ENCODE data around the gene MYBPC2. TPM values are rescaled to one million over a fixed set of nuclear protein-coding genes. Genes with fewer than 3 reads are reported as not detected.

The MYBPC2 gene
- total RNA-seq, 1 experiment from 2014 or later, result not detected

DNA sequence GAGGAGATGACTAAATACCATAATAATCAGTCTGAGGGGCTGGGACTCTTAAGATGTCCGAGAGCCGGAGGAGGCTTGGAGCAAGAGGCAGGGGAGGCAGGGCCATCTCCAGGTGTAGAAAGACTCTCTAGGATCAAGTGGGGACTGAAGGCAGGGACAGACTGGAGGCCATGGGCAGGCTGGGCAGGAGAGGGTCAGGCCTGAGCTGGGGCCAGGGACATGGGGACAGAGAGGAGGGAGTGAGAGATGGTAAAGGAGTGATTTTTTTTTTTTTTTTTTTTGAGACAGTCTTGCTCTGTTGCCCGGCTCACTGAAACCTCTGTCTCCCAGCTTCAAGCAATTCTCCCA lies 76.1 kb downstream of the MYBPC2 start:
- Histone ChIP-seq H3K4me1 (ENCODE audit: insufficient read depth, low read length) (0 out of 2 replicates have a peak, but pooled peaks cover 7% of the 10 kb centered on the region), H3K27me3 (ENCODE audit: low read length) (no peaks in the 10 kb centered on the region), H3K4me3 (ENCODE audit: low read length) (no peak overlapping the region), H3K27ac (ENCODE audit: low read length) (no peak overlapping the region), H3K9ac (ENCODE audit: low read length) (no peak overlapping the region), H3K4me2 (ENCODE audit: low read length) (no peak overlapping the region), H2AFZ (ENCODE audit: low read length) (no peak overlapping the region), H3K9me3 (ENCODE audit: low read length) (no peaks in the 10 kb centered on the region), H3F3A (ENCODE audit: low read length, unreplicated experiment) (no peaks in the 10 kb centered on the region), H3K9me2 (replicated peaks; ENCODE audit: low read length) (no peaks in the 10 kb centered on the region), H3K79me2 (ENCODE audit: low read length) (0 out of 2 replicates have a peak, but pooled peaks cover 3% of the 10 kb centered on the region), H3K36me3 (ENCODE audit: low read depth, low read length) (no peaks in the 10 kb centered on the region), H4K20me1 (ENCODE audit: low read length) (no peaks in the 10 kb centered on the region)
- no peak for TF ChIP-seq EZH2phosphoT487 (IDR thresholded peaks at IDR 0.05; ENCODE audit: borderline replicate concordance, low read length)
- no peak for TF ChIP-seq CTCF (conservative IDR thresholded peaks at IDR 0.05; ENCODE audit: low read depth, low read length)
- no peak for TF ChIP-seq EZH2 (IDR thresholded peaks at IDR 0.05; ENCODE audit: low read length, unreplicated experiment)
- no peak for ATAC-seq
- no TSS peak for BruUV-seq (replicated peaks)
- no peak for DNase-seq
- POLR2A ChIA-PET (ENCODE audit: unreplicated experiment), result no interaction called here
- intact Hi-C loops (cut with micrococcal nuclease), result no loop called here
- CTCF ChIA-PET, result interaction anchor here (0.6 kb wide), 1 partner anchor 52 kb away, joined by 6 read pairs; no protein-coding TSS in a partner anchor

- no peak overlapping the region for H3K4me3 ChIP-seq (ENCODE audit: low read length)
- H3K9me3 ChIP-seq (ENCODE audit: low read length), result no peaks in the 10 kb centered on the region
- H3K27ac ChIP-seq (ENCODE audit: low read length), result no peak overlapping the region
- DNase-seq, result no peak
- CTCF ChIA-PET, result no interaction called here
- 0 out of 2 replicates have a peak, but pooled peaks cover 7% of the 10 kb centered on the region for H3K4me1 ChIP-seq (ENCODE audit: insufficient read depth, low read length)
- no peaks in the 10 kb centered on the region for H4K20me1 ChIP-seq (ENCODE audit: low read length)
- 0 out of 2 replicates have a peak, but pooled peaks cover 3% of the 10 kb centered on the region for H3K79me2 ChIP-seq (ENCODE audit: low read length)
- TF ChIP-seq EZH2 (IDR thresholded peaks at IDR 0.05; ENCODE audit: low read length, unreplicated experiment), result no peak
- no peak for TF ChIP-seq CTCF (conservative IDR thresholded peaks at IDR 0.05; ENCODE audit: low read depth, low read length)
- no peak for TF ChIP-seq EZH2phosphoT487 (IDR thresholded peaks at IDR 0.05; ENCODE audit: borderline replicate concordance, low read length)
- no peaks in the 10 kb centered on the region for H3K9me2 ChIP-seq (replicated peaks; ENCODE audit: low read length)
- H3K36me3 ChIP-seq (ENCODE audit: low read depth, low read length), result no peaks in the 10 kb centered on the region
- no peak overlapping the region for H2AFZ ChIP-seq (ENCODE audit: low read length)
- no peaks in the 10 kb centered on the region for H3F3A ChIP-seq (ENCODE audit: low read length, unreplicated experiment)
- no peak overlapping the region for H3K9ac ChIP-seq (ENCODE audit: low read length)
- POLR2A ChIA-PET (ENCODE audit: unreplicated experiment), result no interaction called here
- no peak overlapping the region for H3K4me2 ChIP-seq (ENCODE audit: low read length)
- no TSS peak for BruUV-seq (replicated peaks)
- intact Hi-C loops (cut with micrococcal nuclease), result no loop called here
- no peak for ATAC-seq
- no peaks in the 10 kb centered on the region for H3K27me3 ChIP-seq (ENCODE audit: low read length)
These were observed 76.7 kb downstream of the MYBPC2 start for GRCh38 chr19:50509366-50509765.

- Histone ChIP-seq H2AFZ (ENCODE audit: low read length) (peak overlapping the region; percentile 80; the same call in 1 of the 2 replicates), H3K36me3 (ENCODE audit: low read depth, low read length) (no peaks in the 10 kb centered on the region), H3K9ac (ENCODE audit: low read length) (peak overlapping the region; percentile 83), H3K9me3 (ENCODE audit: low read length) (no peaks in the 10 kb centered on the region), H3F3A (ENCODE audit: low read length, unreplicated experiment) (no peaks in the 10 kb centered on the region), H3K4me1 (ENCODE audit: insufficient read depth, low read length) (0 out of 2 replicates have a peak, but pooled peaks cover 7% of the 10 kb centered on the region), H3K27me3 (ENCODE audit: low read length) (no peaks in the 10 kb centered on the region), H3K4me3 (ENCODE audit: low read length) (peak overlapping the region; percentile 84), H3K27ac (ENCODE audit: low read length) (no peak overlapping the region), H3K4me2 (ENCODE audit: low read length) (peak overlapping the region; percentile 90), H3K79me2 (ENCODE audit: low read length) (0 out of 2 replicates have a peak, but pooled peaks cover 3% of the 10 kb centered on the region), H3K9me2 (replicated peaks; ENCODE audit: low read length) (no peaks in the 10 kb centered on the region), H4K20me1 (ENCODE audit: low read length) (no peaks in the 10 kb centered on the region)
- CTCF ChIA-PET, result no interaction called here
- BruUV-seq (replicated peaks), result no TSS peak
- intact Hi-C loops (cut with micrococcal nuclease), result no loop called here
- POLR2A ChIA-PET (ENCODE audit: unreplicated experiment), result no interaction called here
- TF ChIP-seq CTCF (conservative IDR thresholded peaks at IDR 0.05; ENCODE audit: low read depth, low read length) (no peak), EZH2 (IDR thresholded peaks at IDR 0.05; ENCODE audit: low read length, unreplicated experiment) (no peak), EZH2phosphoT487 (IDR thresholded peaks at IDR 0.05; ENCODE audit: borderline replicate concordance, low read length) (no peak)
- ATAC-seq, result no peak
- DNase-seq, result no peak
These were observed 77.5 kb downstream of the MYBPC2 start for GRCh38 chr19:50510121-50510670.
